ENCODE results near the gene CTSW.

The CTSW gene

GRCh38 chr11:65885231-65885630 is 5.6 kb downstream of the CTSW start:
- no peak overlapping the region for H3K27ac ChIP-seq
- no peaks in the 10 kb centered on the region for H4K20me1 ChIP-seq (ENCODE audit: insufficient read depth)
- H3K9ac ChIP-seq: no peak overlapping the region
- H3K27me3 ChIP-seq (ENCODE audit: insufficient read depth, low read depth): no peaks in the 10 kb centered on the region
- no peak overlapping the region for H2AFZ ChIP-seq (ENCODE audit: low read depth)
- H3K4me1 ChIP-seq (ENCODE audit: low read depth, poor library complexity, severe bottlenecking): peaks cover 40% of the 10 kb centered on the region
- H3K4me3 ChIP-seq (IDR thresholded peaks at IDR 0.05; ENCODE audit: insufficient read depth, low read depth, low read length): no peak overlapping the region
- no peak for TF ChIP-seq CTCF (conservative IDR thresholded peaks at IDR 0.05; ENCODE audit: low read depth, low read length)
- H3K4me2 ChIP-seq: peak overlapping the region; percentile 17; the same call in 1 of the 2 replicates
- no peaks in the 10 kb centered on the region for H3K36me3 ChIP-seq (ENCODE audit: insufficient read depth)
- H3K79me2 ChIP-seq (ENCODE audit: insufficient read depth, low read depth): peaks cover 7% of the 10 kb centered on the region; the same call in 1 of the 2 replicates

- Histone ChIP-seq H3K9ac (no peak overlapping the region), H3K79me2 (ENCODE audit: insufficient read depth, low read depth) (peaks cover 12% of the 10 kb centered on the region), H3K4me3 (IDR thresholded peaks at IDR 0.05; ENCODE audit: insufficient read depth, low read depth, low read length) (no peak overlapping the region), H4K20me1 (ENCODE audit: insufficient read depth) (no peaks in the 10 kb centered on the region), H3K27me3 (ENCODE audit: insufficient read depth, low read depth) (no peaks in the 10 kb centered on the region), H3K27ac (no peak overlapping the region), H3K4me2 (no peak overlapping the region), H3K36me3 (ENCODE audit: insufficient read depth) (no peaks in the 10 kb centered on the region), H3K4me1 (ENCODE audit: low read depth, poor library complexity, severe bottlenecking) (peaks cover 40% of the 10 kb centered on the region), H2AFZ (ENCODE audit: low read depth) (no peak overlapping the region)
- TF ChIP-seq CTCF (conservative IDR thresholded peaks at IDR 0.05; ENCODE audit: low read depth, low read length): no peak
These were observed 6.3 kb downstream of the CTSW start for GRCh38 chr11:65885808-65886536.

- TF ChIP-seq CTCF (conservative IDR thresholded peaks at IDR 0.05; ENCODE audit: low read depth, low read length): no peak
- Histone ChIP-seq H3K27ac (peak overlapping the region; percentile 39; the same call in 1 of the 2 replicates), H2AFZ (ENCODE audit: low read depth) (peak overlapping the region; percentile 89; the same call in 1 of the 2 replicates), H3K4me1 (ENCODE audit: low read depth, poor library complexity, severe bottlenecking) (peaks cover 42% of the 10 kb centered on the region), H3K4me2 (peak overlapping the region; percentile 98), H3K27me3 (ENCODE audit: insufficient read depth, low read depth) (no peaks in the 10 kb centered on the region), H3K36me3 (ENCODE audit: insufficient read depth) (no peaks in the 10 kb centered on the region), H4K20me1 (ENCODE audit: insufficient read depth) (no peaks in the 10 kb centered on the region), H3K79me2 (ENCODE audit: insufficient read depth, low read depth) (peaks cover 23% of the 10 kb centered on the region), H3K9ac (peak overlapping the region; percentile 32; the same call in 1 of the 2 replicates), H3K4me3 (IDR thresholded peaks at IDR 0.05; ENCODE audit: insufficient read depth, low read depth, low read length) (no peak overlapping the region)
These were observed 7.4 kb downstream of the CTSW start for GRCh38 chr11:65886826-65887722.

GRCh38 chr11:65887723-65888162 is 8.1 kb downstream of the CTSW start:
- Histone ChIP-seq H3K4me3 (IDR thresholded peaks at IDR 0.05; ENCODE audit: insufficient read depth, low read depth, low read length) (no peak overlapping the region), H3K27me3 (ENCODE audit: insufficient read depth, low read depth) (no peaks in the 10 kb centered on the region), H3K27ac (peak overlapping the region; percentile 39; the same call in 1 of the 2 replicates), H3K36me3 (ENCODE audit: insufficient read depth) (no peaks in the 10 kb centered on the region), H3K4me2 (peak overlapping the region; percentile 98), H3K79me2 (ENCODE audit: insufficient read depth, low read depth) (peaks cover 25% of the 10 kb centered on the region), H2AFZ (ENCODE audit: low read depth) (peak overlapping the region; percentile 89), H3K9ac (peak overlapping the region; percentile 32), H4K20me1 (ENCODE audit: insufficient read depth) (no peaks in the 10 kb centered on the region), H3K4me1 (ENCODE audit: low read depth, poor library complexity, severe bottlenecking) (peaks cover 48% of the 10 kb centered on the region)
- TF ChIP-seq CTCF (conservative IDR thresholded peaks at IDR 0.05; ENCODE audit: low read depth, low read length): no peak
